Calu3 (cell line): Measurements from ENCODE around the gene PRKG2. TPM values are rescaled to one million over a fixed set of nuclear protein-coding genes. Genes with fewer than 3 reads are reported as not detected.

ENCODE experiments used
- BruUV-seq: library from RNA; stranded (reverse); fragments of 400-500 nt; replicated peaks from 2 replicates; lab custom pipeline; 2021; lab: Mats Ljungman, UMichigan
- CTCF ChIA-PET: fragments of 300-600 bp; sonication (Branson Sonifier 250); formaldehyde crosslinking; loops from one replicate; lab custom pipeline; 2022; ENCODE audit warnings: antibody characterized with exemption; lab: Charles Lee
- DNase-seq: peaks from one replicate; pipeline ENCODE4 v3.0.0; 2022
- H3K27ac Mint-ChIP-seq: one replicate; pipeline ENCODE4 v1.8.0; 2022; ENCODE audit warnings: mixed read lengths; ENCODE audit not compliant: unreplicated experiment
- H3K27me3 Mint-ChIP-seq: one replicate; pipeline ENCODE4 v1.8.0; 2022; ENCODE audit warnings: mixed read lengths; ENCODE audit not compliant: unreplicated experiment
- H3K36me3 Mint-ChIP-seq: one replicate; pipeline ENCODE4 v1.8.0; 2022; ENCODE audit warnings: mild to moderate bottlenecking, moderate library complexity, mixed read lengths; ENCODE audit not compliant: insufficient read depth, unreplicated experiment
- H3K4me1 Mint-ChIP-seq: one replicate; pipeline ENCODE4 v1.8.0; 2022; ENCODE audit warnings: mild to moderate bottlenecking, low read depth, mixed read lengths; ENCODE audit not compliant: unreplicated experiment
- H3K4me3 Mint-ChIP-seq: one replicate; pipeline ENCODE4 v1.8.0; 2022; ENCODE audit warnings: mild to moderate bottlenecking, low read depth, moderate library complexity, mixed read lengths; ENCODE audit not compliant: unreplicated experiment
- H3K9me3 Mint-ChIP-seq: one replicate; pipeline ENCODE4 v1.8.0; 2022; ENCODE audit warnings: low read depth, mixed read lengths; ENCODE audit not compliant: unreplicated experiment
- CTCF ChIP-seq: fragments of 200-600 bp; IDR thresholded peaks from one replicate; pipeline ENCODE4 v1.8.0; 2022; ENCODE audit warnings: antibody characterized with exemption; ENCODE audit not compliant: unreplicated experiment
- intact Hi-C: fragments of 100-400 bp; cut with micrococcal nuclease; formaldehyde crosslinking; loops from one replicate; pipeline ENCODE4 v1.10.0; 2022; ENCODE audit not compliant: unreplicated experiment
- total RNA-seq: library from RNA; stranded (reverse); gene quantifications from 2 replicates; pipeline ENCODE4 v1.2.3, GENCODE V29; 2022

Gene PRKG2
- total RNA-seq, 1 experiment from 2014 or later, result 0.76 TPM

- Mint-ChIP-seq H3K4me1 (no peaks in the 10 kb centered on the region), H3K27me3 (no peaks in the 10 kb centered on the region), H3K4me3 (no peak overlapping the region), H3K9me3 (no peaks in the 10 kb centered on the region), H3K27ac (no peak overlapping the region), H3K36me3 (no peaks in the 10 kb centered on the region)
- intact Hi-C loops, result no loop called here
- no TSS peak for BruUV-seq
- CTCF ChIA-PET, result no interaction called here
- TF ChIP-seq CTCF, result no peak
- DNase-seq, result no peak
These were observed 71.8 kb downstream of the PRKG2 start for GRCh38 chr4:81143183-81143582.

- no peak for TF ChIP-seq CTCF
- Mint-ChIP-seq H3K9me3 (no peaks in the 10 kb centered on the region), H3K27ac (no peak overlapping the region), H3K4me3 (no peak overlapping the region), H3K4me1 (no peaks in the 10 kb centered on the region), H3K36me3 (no peaks in the 10 kb centered on the region), H3K27me3 (no peaks in the 10 kb centered on the region)
- intact Hi-C loops, result no loop called here
- DNase-seq, result no peak
- CTCF ChIA-PET, result interaction anchor here (0.6 kb wide), 1 partner anchor 775 kb away, joined by 5 read pairs; no protein-coding TSS in a partner anchor
- no TSS peak for BruUV-seq
These were observed 72.3 kb downstream of the PRKG2 start for GRCh38 chr4:81142744-81143143.

- DNase-seq, result no peak
- Mint-ChIP-seq H3K27ac (no peak overlapping the region), H3K27me3 (no peaks in the 10 kb centered on the region), H3K36me3 (no peaks in the 10 kb centered on the region), H3K4me3 (no peak overlapping the region), H3K4me1 (no peaks in the 10 kb centered on the region), H3K9me3 (no peaks in the 10 kb centered on the region)
- BruUV-seq, result no TSS peak
- TF ChIP-seq CTCF, result no peak
- intact Hi-C loops, result no loop called here
- CTCF ChIA-PET, result no interaction called here
These were observed 77.1 kb downstream of the PRKG2 start for GRCh38 chr4:81137894-81138293.

GRCh38 chr4:81137446-81137845 lies 77.6 kb downstream of the PRKG2 start:
- DNase-seq, result no peak
- Mint-ChIP-seq H3K9me3 (no peaks in the 10 kb centered on the region), H3K27me3 (no peaks in the 10 kb centered on the region), H3K36me3 (no peaks in the 10 kb centered on the region), H3K4me3 (no peak overlapping the region), H3K27ac (no peak overlapping the region), H3K4me1 (no peaks in the 10 kb centered on the region)
- BruUV-seq, result no TSS peak
- no peak for TF ChIP-seq CTCF
- intact Hi-C loops, result no loop called here
- CTCF ChIA-PET, result no interaction called here
